GM12878 (cell line): ENCODE results near the gene PI4K2A. TPM values are rescaled to one million over a fixed set of nuclear protein-coding genes. Genes with fewer than 3 reads are reported as not detected.

Experiments used
- ATAC-seq: fragments of 200-7000 bp; cut with Tn5 transposase; 3 replicates; pipeline ENCODE4 v1.9.1; 2020; ENCODE audit warnings: mild to moderate bottlenecking, moderate library complexity
- BruUV-seq: library from RNA; stranded (reverse); fragments of 400-500 nt; replicated peaks from 2 replicates; lab custom pipeline; 2021; lab: Mats Ljungman, UMichigan
- CTCF ChIA-PET: fragments of 300-600 bp; sonication (Branson Sonifier 250); formaldehyde crosslinking; extraction: SDS; loops from one replicate; lab custom pipeline; 2021; ENCODE audit warnings: inconsistent platforms; lab: Yijun Ruan, JAX
- POLR2A ChIA-PET: fragments of 350-600 bp; formaldehyde crosslinking; extraction: SDS; loops from one replicate; lab custom pipeline; 2021; ENCODE audit warnings: inconsistent platforms; lab: Charles Lee
- RAD21 ChIA-PET: fragments of 300-600 bp; sonication (Branson Sonifier 250); formaldehyde crosslinking; loops from one replicate; lab custom pipeline; 2023; ENCODE audit warnings: antibody characterized with exemption; ENCODE audit not compliant: unreplicated experiment; lab: Charles Lee
- SMC1A ChIA-PET: fragments of 300-600 bp; sonication (Branson Sonifier 250); formaldehyde crosslinking; loops from one replicate; lab custom pipeline; 2023; ENCODE audit not compliant: unreplicated experiment, uncharacterized antibody; lab: Charles Lee
- DNase-seq: peaks from one replicate; pipeline ENCODE4 v3.0.0-alpha.2; 2011; ENCODE audit warnings: low read depth, low spot score
- FAIRE-seq: peaks from 3 replicates; lab custom pipeline; 2011; peaks lifted over from hg19 to GRCh38; lab: Jason Lieb, UNC
- H2AFZ ChIP-seq: 2 replicates; pipeline ENCODE4 v1.6.0; 2011; ENCODE audit warnings: low read depth, low read length, control low read depth; ENCODE audit not compliant: control insufficient read depth
- H3K27ac ChIP-seq: 2 replicates; pipeline ENCODE4 v1.5.1; 2011; ENCODE audit warnings: control low read depth; ENCODE audit not compliant: control insufficient read depth, insufficient read depth
- H3K27me3 ChIP-seq, 2 experiments: replicated peaks in 1 of 2; 2 replicates each; pipeline versions ENCODE4 v1.6.0 to v1.6.1; 2011; ENCODE audit warnings: low read length in 1 of 2; ENCODE audit not compliant: control insufficient read depth in 2 of 2, insufficient read depth in 2 of 2
- H3K36me3 ChIP-seq, 2 experiments: 2 replicates each; pipeline ENCODE4 v1.5.1; 2011; ENCODE audit warnings: low read length in 1 of 2; ENCODE audit not compliant: control insufficient read depth in 2 of 2, insufficient read depth in 2 of 2
- H3K4me1 ChIP-seq: 2 replicates; pipeline ENCODE4 v1.6.1; 2011; ENCODE audit warnings: mild to moderate bottlenecking, low read length, moderate library complexity, mixed read lengths; ENCODE audit not compliant: control insufficient read depth, insufficient read depth
- H3K4me2 ChIP-seq: 2 replicates; pipeline ENCODE4 v1.6.0; 2011; ENCODE audit warnings: control low read depth; ENCODE audit not compliant: control insufficient read depth, insufficient read depth
- H3K4me3 ChIP-seq: fragments of 200-600 bp; sonication (generic); 2 replicates; pipeline ENCODE4 v1.5.1; 2016
- H3K79me2 ChIP-seq: 2 replicates; pipeline ENCODE4 v1.6.0; 2011; ENCODE audit warnings: low read length; ENCODE audit not compliant: control insufficient read depth, insufficient read depth
- H3K9ac ChIP-seq: 2 replicates; pipeline ENCODE4 v1.8.0; 2011; ENCODE audit warnings: low read length, control low read depth, mixed read lengths; ENCODE audit not compliant: control insufficient read depth, insufficient read depth
- H3K9me3 ChIP-seq: replicated peaks from 3 replicates; pipeline ENCODE4 v1.5.1; 2011; ENCODE audit warnings: mild to moderate bottlenecking, low read length; ENCODE audit not compliant: control insufficient read depth, insufficient read depth
- H4K20me1 ChIP-seq: 2 replicates; pipeline ENCODE4 v1.6.0; 2011; ENCODE audit not compliant: control insufficient read depth, insufficient read depth
- BCLAF1 ChIP-seq: fragments of 450-650 bp; IDR thresholded peaks from 2 replicates; pipeline ENCODE4 v1.6.1; 2017; ENCODE audit warnings: antibody characterized with exemption, mild to moderate bottlenecking, moderate library complexity
- CHD4 ChIP-seq: fragments of 200-600 bp; sonication (generic); IDR thresholded peaks from 2 replicates; pipeline ENCODE4 v1.6.1; 2016; ENCODE audit warnings: mild to moderate bottlenecking
- CREM ChIP-seq: IDR thresholded peaks from 2 replicates; pipeline ENCODE4 v1.6.1; 2014; ENCODE audit warnings: antibody characterized with exemption, low read depth
- CUX1 ChIP-seq: IDR thresholded peaks from 2 replicates; pipeline ENCODE4 v1.6.1; 2012; ENCODE audit warnings: improper control_type of control experiment, low read depth, low read length; ENCODE audit not compliant: insufficient replicate concordance
- ELK1 ChIP-seq: IDR thresholded peaks from 2 replicates; pipeline ENCODE4 v1.6.1; 2012; ENCODE audit warnings: low read depth, low read length, improper control_type of control experiment
- NFXL1 ChIP-seq: fragments of 450-650 bp; IDR thresholded peaks from 2 replicates; pipeline ENCODE4 v1.6.1; 2017; ENCODE audit warnings: antibody characterized with exemption, mild to moderate bottlenecking, borderline replicate concordance
- NR2F1 ChIP-seq: fragments of 450-650 bp; conservative IDR thresholded peaks from 2 replicates; pipeline ENCODE4 v1.6.1; 2017; ENCODE audit warnings: mild to moderate bottlenecking
- SMARCA5 ChIP-seq: fragments of 450-650 bp; IDR thresholded peaks from 2 replicates; pipeline ENCODE4 v1.6.1; 2017; ENCODE audit warnings: mild to moderate bottlenecking
- SUZ12 ChIP-seq: fragments of 200-600 bp; sonication (generic); IDR thresholded peaks from one replicate; pipeline ENCODE4 v1.6.1; 2018; ENCODE audit warnings: antibody characterized with exemption, mild to moderate bottlenecking; ENCODE audit not compliant: unreplicated experiment
- WGBS: methylation state at CpG from one replicate; pipeline ENCODE4 v1.1.6; 2016; ENCODE audit warnings: low lambda C conversion rate; ENCODE audit not compliant: insufficient replicate concordance, insufficient coverage; ENCODE audit errors: missing lambda C conversion rate; 5-methylcytosine and 5-hydroxymethylcytosine counted together
- in situ Hi-C: fragments of 300-500 bp; cut with MboI; formaldehyde crosslinking; loops from 9 replicates; pipeline ENCODE4 v1.14.3; 2018; ENCODE audit warnings: mixed read lengths
- intact Hi-C: fragments of 100-400 bp; cut with micrococcal nuclease; formaldehyde crosslinking; loops from one replicate; pipeline ENCODE4 v1.14.2; 2022; ENCODE audit not compliant: unreplicated experiment
- polyA plus RNA-seq, 11 experiments: library from polyadenylated mRNA; depleted of rRNA in 4 of 11; unstranded in 6 of 11; stranded (reverse) in 5 of 11; fragments of >200 nt; fragmentation: Nextera tagmentation in 4 of 11; fragmentation: Illumina TruSeq in 1 of 11; extraction: Ambion mirVana in 4 of 11; extraction: Trizol in 1 of 11; gene quantifications; 1 replicate in 1 of 11; 2 replicates in 10 of 11; pipeline versions ENCODE4 v1.2.1 to v1.2.3, GENCODE V29; 2011 to 2016; ENCODE audit warnings: inconsistent platforms in 2 of 11, missing spikeins in 2 of 11, low read depth in 1 of 11
- total RNA-seq, 4 experiments: library from RNA; depleted of rRNA in 3 of 4; stranded (reverse); fragments of >200 nt in 3 of 4; fragmentation: Illumina TruSeq in 1 of 4; extraction: Trizol in 1 of 4; gene quantifications; 2 replicates each; pipeline versions ENCODE4 v1.2.1 to v1.2.3, GENCODE V29; 2013 to 2021

The PI4K2A gene
- total and polyA plus RNA-seq, 10 of the 15 experiments (the other 5 are each of a cell fraction or from before 2014, with no cell fraction given): 1.5 to 14.5 (median 10.0) TPM

DNA sequence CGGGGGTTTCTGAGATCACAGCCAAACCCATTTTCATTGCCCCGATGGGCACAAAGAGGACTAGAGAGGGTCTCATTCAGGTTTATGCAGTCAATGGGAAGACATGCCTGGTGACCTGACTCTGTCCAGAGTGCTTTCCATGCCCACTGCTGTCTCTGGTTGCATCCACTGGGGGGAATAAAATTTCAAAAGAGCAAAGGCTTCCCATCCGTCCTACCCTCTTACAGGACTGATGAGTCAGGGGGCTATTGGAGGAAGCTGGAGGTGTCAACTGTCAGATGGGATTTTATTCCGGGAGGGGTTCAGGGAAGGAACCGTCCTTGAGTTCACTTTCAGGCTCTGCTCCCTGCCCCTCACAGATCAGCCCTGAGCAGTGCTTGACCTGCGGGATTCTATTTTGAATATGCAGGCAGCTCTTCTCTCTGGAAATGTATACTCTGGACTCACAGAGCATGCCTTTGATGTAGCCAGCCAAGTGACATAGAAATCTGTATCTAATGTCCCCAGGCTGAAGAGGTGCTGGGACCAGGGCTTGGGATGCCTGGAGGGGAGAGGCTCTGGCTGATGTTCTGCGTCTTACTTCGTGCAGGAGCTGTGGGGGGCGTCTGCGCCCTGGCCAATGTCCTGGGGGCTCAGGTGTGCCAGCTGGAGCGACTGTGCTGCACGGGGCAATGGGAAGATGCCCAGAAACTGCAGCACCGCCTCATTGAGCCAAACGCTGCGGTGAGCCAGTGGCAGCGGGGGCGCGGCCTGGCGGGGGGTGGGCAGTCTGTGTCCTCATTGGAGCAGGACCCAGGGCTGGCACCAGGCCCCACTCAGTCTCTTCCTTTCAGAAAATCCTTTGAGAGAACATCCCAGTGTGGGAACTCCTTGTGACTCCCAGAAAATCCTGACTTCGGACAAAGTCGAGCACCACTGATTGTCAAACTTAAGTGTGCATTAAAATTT, 38.9 kb upstream of the PI4K2A start (continued):
- no peak for TF ChIP-seq CUX1

DNA sequence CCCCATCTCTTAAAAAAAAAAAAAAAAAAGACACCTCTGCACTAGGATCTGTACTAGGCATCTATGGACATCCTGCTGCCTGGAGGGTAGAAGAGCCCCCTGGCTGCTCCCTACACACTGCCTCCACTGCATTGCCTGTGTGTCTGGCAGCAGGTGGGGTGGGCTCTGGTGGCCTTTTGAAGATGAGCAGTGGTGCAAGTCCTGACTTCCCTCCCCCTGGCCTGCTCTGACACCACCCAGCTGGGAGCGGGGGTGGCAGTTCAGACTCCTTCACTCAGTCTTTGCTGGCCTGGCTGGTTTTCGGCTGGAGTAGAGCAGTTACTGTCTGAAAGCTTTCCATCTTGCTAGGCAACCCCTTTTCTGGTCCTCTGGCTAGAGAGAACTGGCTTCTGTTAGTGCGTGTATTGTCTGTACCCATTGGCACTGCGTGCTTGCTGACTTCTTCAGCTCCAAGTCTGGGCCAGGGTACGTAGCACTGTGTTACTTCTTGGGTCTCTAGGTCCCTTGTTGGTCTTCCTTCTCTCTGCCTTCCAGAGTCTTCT, 33.3 kb upstream of the PI4K2A start:
- no peak for FAIRE-seq
- 65% methylated on average over 5 of the region's 5 CpGs for WGBS
- CTCF ChIA-PET: interaction anchor here (1.6 kb wide), 1 partner anchor 53 kb away, joined by 3 read pairs; no protein-coding TSS in a partner anchor
- TF ChIP-seq SMARCA5 (no peak), SUZ12 (no peak), ELK1 (no peak), CHD4 (no peak), CREM (no peak), NR2F1 (no peak), NFXL1 (no peak), BCLAF1 (no peak)

More for the DNA sequence above, 33.3 kb upstream of the PI4K2A start:
- no peak for DNase-seq
- no peaks in the 10 kb centered on the region for H3K9me3 ChIP-seq
- H2AFZ ChIP-seq: no peak overlapping the region
- in situ Hi-C loops: no loop called here
- H3K36me3 ChIP-seq: no peaks in the 10 kb centered on the region
- H3K79me2 ChIP-seq: no peaks in the 10 kb centered on the region
- no peaks in the 10 kb centered on the region for H3K27me3 ChIP-seq
- ChIA-PET SMC1A (interaction anchor here (0.6 kb wide), 1 partner anchor 370 kb away, joined by 3 read pairs; no protein-coding TSS in a partner anchor), POLR2A (no interaction called here), RAD21 (no interaction called here)
- ATAC-seq: no peak; the same call in 2 of the 3 replicates
- no peak overlapping the region for H3K27ac ChIP-seq
- H3K9ac ChIP-seq: no peak overlapping the region
- H3K4me3 ChIP-seq: no peak overlapping the region
- no TSS peak for BruUV-seq
- intact Hi-C loops: no loop called here
- no peaks in the 10 kb centered on the region for H4K20me1 ChIP-seq
- no peak overlapping the region for H3K4me2 ChIP-seq
- H3K4me1 ChIP-seq: no peaks in the 10 kb centered on the region
